ENCODE results near the gene SLC17A2.

SLC17A2 gene

DNA sequence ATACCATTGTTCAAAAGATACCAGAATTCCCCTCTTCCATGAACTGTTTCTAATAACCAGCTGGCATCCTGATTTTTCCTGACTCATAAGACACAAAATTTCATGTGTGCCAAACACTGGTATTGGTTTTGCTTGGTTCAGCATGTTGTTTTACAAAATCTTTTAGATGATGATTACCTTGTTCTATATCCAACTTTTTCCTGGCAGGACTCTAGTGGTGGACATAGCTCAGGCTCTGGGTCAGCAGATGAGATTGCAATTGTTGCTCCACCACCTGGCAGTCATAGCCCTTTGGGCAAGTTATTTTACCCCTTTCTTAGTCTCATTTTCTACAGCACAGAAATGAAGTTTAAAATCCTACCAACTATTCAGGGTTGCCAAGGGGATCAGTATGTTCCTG, 38.3 kb upstream of the SLC17A2 start:
- no peak overlapping the region for H3K4me3 ChIP-seq (ENCODE audit: insufficient read length, low read depth)
- no peaks in the 10 kb centered on the region for H3K36me3 ChIP-seq (ENCODE audit: insufficient read depth, insufficient read length, low read length)
- no peak for DNase-seq (ENCODE audit: low read depth, low spot score)
- no peaks in the 10 kb centered on the region for H3K9me3 ChIP-seq (ENCODE audit: insufficient read depth, low read length)
- no peak overlapping the region for H3K9ac ChIP-seq (ENCODE audit: insufficient read length, low read depth)
- no peaks in the 10 kb centered on the region for H3K27me3 ChIP-seq (ENCODE audit: insufficient read depth, insufficient read length)
- TF ChIP-seq SUZ12 (IDR thresholded peaks at IDR 0.05; ENCODE audit: extremely low read depth, insufficient read depth, insufficient read length) (no peak), ZNF274 (IDR thresholded peaks at IDR 0.05; ENCODE audit: low read depth, low read length) (no peak), YY1 (IDR thresholded peaks at IDR 0.05; ENCODE audit: insufficient read depth, insufficient read length) (no peak)
- no peaks in the 10 kb centered on the region for H3K4me1 ChIP-seq (ENCODE audit: insufficient read depth, insufficient read length)

DNA sequence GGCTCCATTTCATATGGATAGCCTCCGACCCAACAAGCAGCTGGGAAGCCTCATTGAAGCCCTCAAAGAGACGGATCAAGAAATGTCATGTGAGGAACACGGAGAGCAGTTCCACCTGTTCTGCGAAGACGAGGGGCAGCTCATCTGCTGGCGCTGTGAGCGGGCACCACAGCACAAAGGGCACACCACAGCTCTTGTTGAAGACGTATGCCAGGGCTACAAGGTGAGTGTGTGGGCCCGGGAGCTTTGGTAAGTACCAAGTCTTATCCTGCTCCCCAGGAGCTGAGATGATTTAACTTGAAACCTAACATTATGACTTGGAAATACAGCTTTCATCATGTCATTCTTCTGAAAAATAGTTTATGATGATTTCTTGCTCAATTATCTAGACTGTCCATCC, 36.2 kb upstream of the SLC17A2 start:
- TF ChIP-seq YY1 (IDR thresholded peaks at IDR 0.05; ENCODE audit: insufficient read depth, insufficient read length) (no peak), ZNF274 (IDR thresholded peaks at IDR 0.05; ENCODE audit: low read depth, low read length) (no peak), SUZ12 (IDR thresholded peaks at IDR 0.05; ENCODE audit: extremely low read depth, insufficient read depth, insufficient read length) (no peak)
- Histone ChIP-seq H3K27me3 (ENCODE audit: insufficient read depth, insufficient read length) (no peaks in the 10 kb centered on the region), H3K4me1 (ENCODE audit: insufficient read depth, insufficient read length) (no peaks in the 10 kb centered on the region), H3K4me3 (ENCODE audit: insufficient read length, low read depth) (no peak overlapping the region), H3K9me3 (ENCODE audit: insufficient read depth, low read length) (no peaks in the 10 kb centered on the region), H3K9ac (ENCODE audit: insufficient read length, low read depth) (no peak overlapping the region), H3K36me3 (ENCODE audit: insufficient read depth, insufficient read length, low read length) (no peaks in the 10 kb centered on the region)
- no peak for DNase-seq (ENCODE audit: low read depth, low spot score)

DNA sequence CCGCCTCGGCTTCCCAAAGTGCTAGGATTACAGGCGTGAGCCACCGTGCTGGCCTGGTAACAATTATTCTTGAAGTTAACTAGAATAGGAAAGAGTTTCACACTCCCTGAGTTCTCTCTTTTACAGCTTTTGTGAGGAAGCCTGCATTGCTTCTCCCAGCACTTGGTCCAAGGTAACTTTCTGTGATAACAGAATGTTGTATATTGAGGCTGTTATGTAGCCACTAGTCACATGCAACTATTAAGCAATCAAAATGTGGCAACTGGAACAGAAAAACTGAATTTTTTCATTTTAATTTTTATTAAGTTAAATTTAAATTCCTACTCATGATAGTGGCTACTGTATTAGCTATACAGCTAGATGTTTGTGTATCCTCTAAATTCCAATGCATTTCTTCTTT, 34.6 kb upstream of the SLC17A2 start:
- Histone ChIP-seq H3K9ac (ENCODE audit: insufficient read length, low read depth) (no peak overlapping the region), H3K4me3 (ENCODE audit: insufficient read length, low read depth) (no peak overlapping the region), H3K9me3 (ENCODE audit: insufficient read depth, low read length) (peaks cover 1% of the 10 kb centered on the region; the same call in 1 of the 2 replicates), H3K4me1 (ENCODE audit: insufficient read depth, insufficient read length) (no peaks in the 10 kb centered on the region), H3K36me3 (ENCODE audit: insufficient read depth, insufficient read length, low read length) (no peaks in the 10 kb centered on the region), H3K27me3 (ENCODE audit: insufficient read depth, insufficient read length) (no peaks in the 10 kb centered on the region)
- no peak for TF ChIP-seq YY1 (IDR thresholded peaks at IDR 0.05; ENCODE audit: insufficient read depth, insufficient read length)
- TF ChIP-seq SUZ12 (IDR thresholded peaks at IDR 0.05; ENCODE audit: extremely low read depth, insufficient read depth, insufficient read length), result no peak
- no peak for TF ChIP-seq ZNF274 (IDR thresholded peaks at IDR 0.05; ENCODE audit: low read depth, low read length)
- no peak for DNase-seq (ENCODE audit: low read depth, low spot score)

DNA sequence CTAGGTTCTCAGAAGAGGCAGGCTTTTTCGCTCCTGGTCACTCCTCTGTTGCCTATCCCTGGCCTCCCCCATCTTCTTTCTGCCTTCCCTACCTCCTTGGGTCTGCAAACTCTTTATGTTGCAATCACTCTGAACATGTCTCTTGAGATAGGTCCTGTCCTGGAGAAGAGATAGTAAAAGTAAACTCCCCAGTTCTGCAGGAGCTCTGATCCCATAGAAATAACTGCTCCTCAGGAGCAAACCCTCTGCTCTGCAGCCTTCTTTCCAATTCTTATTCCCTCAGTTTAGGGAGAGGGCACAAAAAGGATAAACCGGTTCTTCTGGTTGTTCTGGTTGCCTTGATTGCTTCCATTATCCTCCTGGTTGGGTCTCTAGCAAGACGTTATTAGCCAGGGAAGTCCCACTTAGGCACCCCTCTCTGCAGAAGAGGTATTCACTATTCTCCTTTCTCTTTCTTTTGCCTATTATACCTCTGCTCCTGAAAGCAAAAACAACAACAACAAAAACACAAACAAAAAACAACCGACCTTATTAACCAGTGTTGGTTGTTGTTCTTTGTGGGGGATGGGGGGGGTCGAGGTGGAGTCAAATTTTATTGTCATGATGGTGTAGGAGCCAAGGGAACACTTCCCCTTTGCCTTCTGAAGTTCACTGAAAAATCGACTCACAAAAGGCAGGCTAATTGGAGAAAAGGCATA, 33.1 kb upstream of the SLC17A2 start:
- no peak overlapping the region for H3K9ac ChIP-seq (ENCODE audit: insufficient read length, low read depth)
- H3K27me3 ChIP-seq (ENCODE audit: insufficient read depth, insufficient read length), result no peaks in the 10 kb centered on the region
- H3K4me1 ChIP-seq (ENCODE audit: insufficient read depth, insufficient read length), result no peaks in the 10 kb centered on the region
- DNase-seq (ENCODE audit: low read depth, low spot score), result no peak
- H3K4me3 ChIP-seq (ENCODE audit: insufficient read length, low read depth), result no peak overlapping the region
- H3K36me3 ChIP-seq (ENCODE audit: insufficient read depth, insufficient read length, low read length), result no peaks in the 10 kb centered on the region
- peaks cover 11% of the 10 kb centered on the region; the same call in 1 of the 2 replicates for H3K9me3 ChIP-seq (ENCODE audit: insufficient read depth, low read length)
- TF ChIP-seq SUZ12 (IDR thresholded peaks at IDR 0.05; ENCODE audit: extremely low read depth, insufficient read depth, insufficient read length) (no peak), YY1 (IDR thresholded peaks at IDR 0.05; ENCODE audit: insufficient read depth, insufficient read length) (no peak), ZNF274 (IDR thresholded peaks at IDR 0.05; ENCODE audit: low read depth, low read length) (no peak)

DNA sequence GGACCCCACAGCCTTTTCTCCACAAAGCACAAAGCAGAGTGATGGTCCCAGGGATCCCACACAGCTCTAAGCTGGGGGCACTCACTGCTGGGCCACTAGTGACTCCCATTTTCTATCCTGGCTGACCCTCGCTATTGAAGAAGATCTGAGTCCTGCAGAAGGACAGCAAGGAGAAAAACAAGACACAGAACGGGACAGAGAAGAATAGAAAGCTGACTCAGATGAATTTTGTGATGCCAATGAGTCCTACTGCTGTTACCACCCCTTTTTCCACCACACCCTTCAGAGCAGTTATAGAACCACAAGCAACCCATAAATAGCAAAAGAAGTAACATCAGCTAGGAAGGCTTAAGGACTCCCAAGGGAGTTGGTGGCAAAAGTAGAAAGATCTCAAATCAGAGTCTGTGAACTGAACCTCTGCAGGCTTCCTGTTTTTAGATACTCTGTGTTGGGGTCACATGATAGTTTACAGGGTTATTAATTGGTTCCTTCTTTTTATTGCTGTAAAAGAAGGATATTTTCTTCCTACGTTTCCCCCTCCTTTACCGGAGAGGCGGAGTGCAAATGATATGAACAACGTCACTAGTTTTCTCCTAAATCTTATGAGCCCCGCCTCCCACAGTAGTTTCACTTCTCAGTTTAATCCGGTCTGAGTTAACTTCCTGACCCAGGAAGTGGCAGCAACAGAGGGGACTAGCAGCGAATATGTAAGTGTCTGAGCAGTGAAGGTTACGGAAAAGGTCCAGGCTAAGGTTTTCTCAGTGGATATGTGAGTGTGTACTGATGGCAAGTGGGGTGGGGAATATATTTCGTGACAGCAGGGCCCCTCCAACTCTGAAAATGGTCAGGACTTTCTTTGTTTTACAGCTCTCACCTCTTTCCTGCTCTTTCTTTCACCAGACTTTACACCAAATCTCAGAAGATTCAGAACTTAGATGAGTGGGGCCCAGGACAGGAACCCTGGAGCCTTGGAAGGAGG, 31.9 kb upstream of the SLC17A2 start, which contains the start of gene TRIM38:
Gene TRIM38, plus strand, starts transcription at position 654 of the 979 bp plus-strand sequence. CDS start 3,721 bp downstream, outside the sequence.
- Histone ChIP-seq H3K4me1 (ENCODE audit: insufficient read depth, insufficient read length) (no peaks in the 10 kb centered on the region), H3K36me3 (ENCODE audit: insufficient read depth, insufficient read length, low read length) (no peaks in the 10 kb centered on the region), H3K9me3 (ENCODE audit: insufficient read depth, low read length) (peaks cover 17% of the 10 kb centered on the region; the same call in 1 of the 2 replicates), H3K27me3 (ENCODE audit: insufficient read depth, insufficient read length) (no peaks in the 10 kb centered on the region), H3K9ac (ENCODE audit: insufficient read length, low read depth) (no peak within 1 kb of the TSS), H3K4me3 (ENCODE audit: insufficient read length, low read depth) (no peak within 1 kb of the TSS)
- no peak for DNase-seq (ENCODE audit: low read depth, low spot score)
- TF ChIP-seq ZNF274 (IDR thresholded peaks at IDR 0.05; ENCODE audit: low read depth, low read length) (no peak), SUZ12 (IDR thresholded peaks at IDR 0.05; ENCODE audit: extremely low read depth, insufficient read depth, insufficient read length) (no peak), YY1 (IDR thresholded peaks at IDR 0.05; ENCODE audit: insufficient read depth, insufficient read length) (no peak)

DNA sequence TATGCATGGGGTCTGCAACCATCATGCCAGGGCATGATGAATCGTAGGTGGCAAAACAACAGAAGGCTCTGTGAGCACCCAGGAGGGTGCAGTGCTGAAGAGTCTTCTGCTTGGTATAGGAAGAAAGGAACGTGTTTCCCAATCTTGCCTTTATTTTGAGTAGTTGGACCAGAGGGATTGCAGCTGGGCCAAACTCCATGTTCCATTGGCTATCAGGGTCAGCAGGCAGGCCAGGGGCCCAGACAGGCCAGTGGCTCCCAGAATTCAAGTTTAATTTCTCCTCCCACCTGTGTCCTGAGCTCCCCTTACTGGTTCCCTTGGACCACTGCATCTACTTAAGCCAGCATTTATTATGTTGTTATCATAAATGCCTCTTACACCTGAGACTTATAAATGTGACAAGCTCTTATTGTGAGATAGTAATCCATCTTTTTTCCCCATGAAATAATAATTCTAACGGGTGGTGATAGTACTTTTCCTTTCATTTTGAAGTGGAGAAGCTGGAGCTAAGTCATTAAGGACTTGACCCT, 31.2 kb upstream of the SLC17A2 start:
- H3K36me3 ChIP-seq (ENCODE audit: insufficient read depth, insufficient read length, low read length), result no peaks in the 10 kb centered on the region
- H3K27me3 ChIP-seq (ENCODE audit: insufficient read depth, insufficient read length), result no peaks in the 10 kb centered on the region
- peaks cover 17% of the 10 kb centered on the region; the same call in 1 of the 2 replicates for H3K9me3 ChIP-seq (ENCODE audit: insufficient read depth, low read length)
- H3K9ac ChIP-seq (ENCODE audit: insufficient read length, low read depth), result no peak overlapping the region
- no peak overlapping the region for H3K4me3 ChIP-seq (ENCODE audit: insufficient read length, low read depth)
- TF ChIP-seq ZNF274 (IDR thresholded peaks at IDR 0.05; ENCODE audit: low read depth, low read length), result no peak
- TF ChIP-seq YY1 (IDR thresholded peaks at IDR 0.05; ENCODE audit: insufficient read depth, insufficient read length), result no peak
- no peak for TF ChIP-seq SUZ12 (IDR thresholded peaks at IDR 0.05; ENCODE audit: extremely low read depth, insufficient read depth, insufficient read length)
- no peak for DNase-seq (ENCODE audit: low read depth, low spot score)
- no peaks in the 10 kb centered on the region for H3K4me1 ChIP-seq (ENCODE audit: insufficient read depth, insufficient read length)
